Measurements from ENCODE around the gene DKK1. TPM values are rescaled to one million over a fixed set of nuclear protein-coding genes. Genes with fewer than 3 reads are reported as not detected.

DKK1 gene
- polyA plus RNA-seq, 1 donor (not counting 4 experiments of a cell fraction or from before 2014, with no cell fraction given): 223 TPM

DNA sequence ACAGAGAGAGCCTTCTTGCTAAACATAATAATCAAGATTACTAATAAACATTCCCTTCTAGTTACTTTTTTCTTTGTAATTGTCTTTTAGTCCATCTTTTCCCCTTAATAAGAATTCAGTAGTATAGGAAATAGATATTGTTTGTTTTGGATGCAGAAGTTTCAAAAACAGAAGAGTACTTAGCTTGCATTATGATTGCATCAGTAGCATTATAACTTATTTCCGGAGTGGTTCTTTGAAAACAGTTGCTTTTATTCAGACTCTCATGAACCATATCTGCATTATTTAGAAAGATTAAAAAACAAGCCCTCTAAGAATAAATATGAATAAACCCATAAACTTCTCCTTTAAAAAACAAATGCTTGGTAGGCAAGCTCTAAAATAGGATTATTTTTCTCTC, 34.0 kb upstream of the DKK1 start:
- DNase-seq (ENCODE audit: low read depth, low spot score): no peak
- Histone ChIP-seq H3K79me2 (ENCODE audit: control insufficient read depth, insufficient read depth, low read length) (no peaks in the 10 kb centered on the region), H3K27me3 (ENCODE audit: control insufficient read depth, extremely low read depth, insufficient read depth, low read length) (no peaks in the 10 kb centered on the region), H3K36me3 (ENCODE audit: control insufficient read depth in 2 of 2, extremely low read depth in 1 of 2, insufficient read depth in 2 of 2, low read length in 2 of 2) (no peaks in the 10 kb centered on the region), H3K4me3 (ENCODE audit: control insufficient read depth in 2 of 3, extremely low read depth in 1 of 3, insufficient read depth in 2 of 3, low read depth in 1 of 3, low read length in 3 of 3) (no peak overlapping the region), H3K4me2 (ENCODE audit: control insufficient read depth, extremely low read depth, insufficient read depth, low read depth, low read length) (no peak overlapping the region), H3K27ac (ENCODE audit: control insufficient read depth, insufficient read depth, low read length) (no peak overlapping the region), H3K9me3 (ENCODE audit: control insufficient read depth, low read depth, low read length) (no peaks in the 10 kb centered on the region), H2AFZ (ENCODE audit: control insufficient read depth, low read length) (no peak overlapping the region), H3K9ac (ENCODE audit: control insufficient read depth, extremely low read depth, insufficient read depth, low read length) (no peak overlapping the region), H3K4me1 (ENCODE audit: control insufficient read depth, extremely low read depth, insufficient read depth, low read length) (peaks cover 6% of the 10 kb centered on the region), H4K20me1 (ENCODE audit: control insufficient read depth, extremely low read depth, insufficient read depth, low read length) (no peaks in the 10 kb centered on the region), H3K9me1 (ENCODE audit: control insufficient read depth, extremely low read depth, insufficient read depth, low read length) (no peaks in the 10 kb centered on the region)
- no peak for FAIRE-seq
- dilution Hi-C loops (cut with MboI; ENCODE audit: extremely low pct_ligation_motif_present, low sequenced_read_pairs): no loop called here
- no peak for TF ChIP-seq EZH2 (IDR thresholded peaks at IDR 0.05; ENCODE audit: low read length)
- TF ChIP-seq, protein P1, sequence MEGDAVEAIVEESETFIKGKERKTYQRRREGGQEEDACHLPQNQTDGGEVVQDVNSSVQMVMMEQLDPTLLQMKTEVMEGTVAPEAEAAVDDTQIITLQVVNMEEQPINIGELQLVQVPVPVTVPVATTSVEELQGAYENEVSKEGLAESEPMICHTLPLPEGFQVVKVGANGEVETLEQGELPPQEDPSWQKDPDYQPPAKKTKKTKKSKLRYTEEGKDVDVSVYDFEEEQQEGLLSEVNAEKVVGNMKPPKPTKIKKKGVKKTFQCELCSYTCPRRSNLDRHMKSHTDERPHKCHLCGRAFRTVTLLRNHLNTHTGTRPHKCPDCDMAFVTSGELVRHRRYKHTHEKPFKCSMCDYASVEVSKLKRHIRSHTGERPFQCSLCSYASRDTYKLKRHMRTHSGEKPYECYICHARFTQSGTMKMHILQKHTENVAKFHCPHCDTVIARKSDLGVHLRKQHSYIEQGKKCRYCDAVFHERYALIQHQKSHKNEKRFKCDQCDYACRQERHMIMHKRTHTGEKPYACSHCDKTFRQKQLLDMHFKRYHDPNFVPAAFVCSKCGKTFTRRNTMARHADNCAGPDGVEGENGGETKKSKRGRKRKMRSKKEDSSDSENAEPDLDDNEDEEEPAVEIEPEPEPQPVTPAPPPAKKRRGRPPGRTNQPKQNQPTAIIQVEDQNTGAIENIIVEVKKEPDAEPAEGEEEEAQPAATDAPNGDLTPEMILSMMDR (optimal IDR thresholded peaks at IDR 0.05 in 1 of 3, IDR thresholded peaks at IDR 0.05 in 1 of 3, conservative IDR thresholded peaks at IDR 0.05 in 1 of 3; ENCODE audit: extremely low read depth in 1 of 3, insufficient read depth in 2 of 3, low read length in 3 of 3): no peak

DNA sequence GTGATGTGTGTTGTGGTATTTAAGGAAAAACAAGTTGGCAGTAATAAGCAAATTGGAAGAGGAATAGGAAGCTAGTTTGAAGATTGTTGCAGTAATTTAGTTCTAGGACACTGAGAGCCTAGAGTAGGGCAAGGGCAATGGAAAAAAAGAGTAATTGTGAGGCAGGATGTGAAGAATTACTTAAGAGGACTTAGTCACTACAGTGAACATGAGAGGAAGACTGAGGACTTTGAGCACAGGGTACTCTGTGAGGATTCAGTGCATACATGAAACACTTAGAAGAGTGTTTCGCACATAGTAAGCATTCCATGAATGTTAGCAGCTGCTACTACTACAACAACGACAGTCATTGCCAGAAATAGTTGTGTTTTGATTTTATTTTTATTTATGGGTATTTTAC, 30.9 kb upstream of the DKK1 start:
- Histone ChIP-seq H4K20me1 (ENCODE audit: control insufficient read depth, extremely low read depth, insufficient read depth, low read length) (no peaks in the 10 kb centered on the region), H3K4me1 (ENCODE audit: control insufficient read depth, extremely low read depth, insufficient read depth, low read length) (peaks cover 6% of the 10 kb centered on the region), H3K79me2 (ENCODE audit: control insufficient read depth, insufficient read depth, low read length) (no peaks in the 10 kb centered on the region), H3K27me3 (ENCODE audit: control insufficient read depth, extremely low read depth, insufficient read depth, low read length) (no peaks in the 10 kb centered on the region), H3K27ac (ENCODE audit: control insufficient read depth, insufficient read depth, low read length) (no peak overlapping the region), H3K9ac (ENCODE audit: control insufficient read depth, extremely low read depth, insufficient read depth, low read length) (no peak overlapping the region), H3K36me3 (ENCODE audit: control insufficient read depth in 2 of 2, extremely low read depth in 1 of 2, insufficient read depth in 2 of 2, low read length in 2 of 2) (no peaks in the 10 kb centered on the region), H3K9me1 (ENCODE audit: control insufficient read depth, extremely low read depth, insufficient read depth, low read length) (no peaks in the 10 kb centered on the region), H3K4me3 (ENCODE audit: control insufficient read depth in 2 of 3, extremely low read depth in 1 of 3, insufficient read depth in 2 of 3, low read depth in 1 of 3, low read length in 3 of 3) (no peak overlapping the region), H2AFZ (ENCODE audit: control insufficient read depth, low read length) (no peak overlapping the region), H3K4me2 (ENCODE audit: control insufficient read depth, extremely low read depth, insufficient read depth, low read depth, low read length) (no peak overlapping the region), H3K9me3 (ENCODE audit: control insufficient read depth, low read depth, low read length) (no peaks in the 10 kb centered on the region)
- dilution Hi-C loops (cut with MboI; ENCODE audit: extremely low pct_ligation_motif_present, low sequenced_read_pairs): no loop called here
- FAIRE-seq (peak; percentile 17), DNase-seq (ENCODE audit: low read depth, low spot score) (no peak)
- TF ChIP-seq EZH2 (IDR thresholded peaks at IDR 0.05; ENCODE audit: low read length): no peak
- TF ChIP-seq, protein P1 (optimal IDR thresholded peaks at IDR 0.05 in 1 of 3, IDR thresholded peaks at IDR 0.05 in 1 of 3, conservative IDR thresholded peaks at IDR 0.05 in 1 of 3; ENCODE audit: extremely low read depth in 1 of 3, insufficient read depth in 2 of 3, low read length in 3 of 3): no peak
